CD4-positive, alpha-beta T cell treated with Interleukin-4 for 4 hours (primary cell): ENCODE results near the gene RND2.

Source experiments
- DNase-seq: peaks from one replicate; pipeline ENCODE4 v3.0.0-alpha.2; 2020

Gene RND2

GRCh38 chr17:43006639-43007551 is 18.1 kb upstream of the RND2 start, which contains the start of gene IFI35:
TSS of gene IFI35 (plus strand) at chr17:43006784. CDS start at chr17:43006948, 164 bp downstream.
- DNase-seq: peak; percentile 88

- no peak for DNase-seq
These were observed 14.2 kb upstream of the RND2 start for GRCh38 chr17:43010667-43011308.

- no peak for DNase-seq
These were observed 13.1 kb upstream of the RND2 start for GRCh38 chr17:43011728-43012472.

- DNase-seq: no peak
These were observed 11.7 kb upstream of the RND2 start for GRCh38 chr17:43013296-43013695.

- DNase-seq: no peak
These were observed 10.9 kb upstream of the RND2 start for GRCh38 chr17:43014020-43014648.

- no peak for DNase-seq
These were observed 10.1 kb upstream of the RND2 start for GRCh38 chr17:43014649-43015542.

- no peak for DNase-seq
These were observed 9.5 kb upstream of the RND2 start for GRCh38 chr17:43015579-43015978.

GRCh38 chr17:43016216-43016615 is 8.8 kb upstream of the RND2 start:
- no peak for DNase-seq

GRCh38 chr17:43018008-43018853 is 6.8 kb upstream of the RND2 start:
- peak; percentile 79 for DNase-seq

GRCh38 chr17:43018932-43019331 is 6.1 kb upstream of the RND2 start:
- no peak for DNase-seq

- no peak for DNase-seq
These were observed 5.6 kb upstream of the RND2 start for GRCh38 chr17:43019418-43019817.

- no peak for DNase-seq
These were observed 4.9 kb upstream of the RND2 start for GRCh38 chr17:43020030-43020621.

GRCh38 chr17:43020789-43021740 is 4.0 kb upstream of the RND2 start:
- DNase-seq: no peak

GRCh38 chr17:43021741-43022512 is 3.1 kb upstream of the RND2 start, which contains the start of gene VAT1:
TSS of gene VAT1 (minus strand) at chr17:43022385. CDS start at chr17:43022322, 63 bp downstream.
- DNase-seq: peak; percentile 47

- no peak for DNase-seq
These were observed 243 bp downstream of the RND2 start for GRCh38 chr17:43025290-43025657.

- DNase-seq: no peak
These were observed 921 bp downstream of the RND2 start for GRCh38 chr17:43025766-43026537.

- no peak for DNase-seq
These were observed 1.6 kb downstream of the RND2 start for GRCh38 chr17:43026595-43026994.
